Endothelial cell of umbilical vein (primary cell): ENCODE measurements around the gene MICAL3. TPM values are rescaled to one million over a fixed set of nuclear protein-coding genes. Genes with fewer than 3 reads are reported as not detected.

Experiments
- BruUV-seq: library from RNA; stranded (reverse); fragments of 400-500 nt; replicated peaks from 2 replicates; lab custom pipeline; 2021; lab: Mats Ljungman, UMichigan
- CTCF ChIA-PET: fragments of 300-600, 350-600 bp; sonication (Branson Sonifier 250); formaldehyde crosslinking; loops from one replicate; lab custom pipeline; 2021; ENCODE audit warnings: antibody characterized with exemption, inconsistent platforms; lab: Charles Lee
- POLR2A ChIA-PET: fragments of 300-600, 350-600 bp; sonication (Branson Sonifier 250); formaldehyde crosslinking; loops from one replicate; lab custom pipeline; 2021; ENCODE audit warnings: antibody characterized with exemption, inconsistent platforms; lab: Charles Lee
- DNase-seq: peaks from one replicate; pipeline ENCODE4 v3.0.0-alpha.2; 2011; ENCODE audit warnings: low read depth, low spot score
- FAIRE-seq: peaks from 2 replicates; lab custom pipeline; 2011; peaks lifted over from hg19 to GRCh38; lab: Jason Lieb, UNC
- H2AFZ ChIP-seq: 2 replicates; pipeline ENCODE4 v1.6.0; 2012; ENCODE audit warnings: low read depth, low read length, control low read depth, inconsistent platforms
- H3K27ac ChIP-seq: 2 replicates; pipeline ENCODE4 v1.5.1; 2011; ENCODE audit warnings: low read depth, mild to moderate bottlenecking, control low read depth, low read length, moderate library complexity; ENCODE audit not compliant: insufficient read depth
- H3K27me3 ChIP-seq, 2 experiments: 2 replicates each; pipeline versions ENCODE4 v1.6.0 to v1.6.1; 2011; ENCODE audit warnings: low read length in 2 of 2, mixed read lengths in 1 of 2; ENCODE audit not compliant: control insufficient read depth in 2 of 2, insufficient read depth in 2 of 2
- H3K36me3 ChIP-seq, 2 experiments: 2 replicates in 1 of 2; 3 replicates in 1 of 2; pipeline ENCODE4 v1.5.1; 2011; ENCODE audit warnings: low read length in 2 of 2, mild to moderate bottlenecking in 1 of 2, moderate library complexity in 1 of 2; ENCODE audit not compliant: control insufficient read depth in 2 of 2, insufficient read depth in 2 of 2; ENCODE audit errors: extremely low read depth in 1 of 2
- H3K4me1 ChIP-seq: 3 replicates; pipeline ENCODE4 v1.5.1; 2011; ENCODE audit warnings: mild to moderate bottlenecking, low read length; ENCODE audit not compliant: control insufficient read depth, insufficient read depth; ENCODE audit errors: extremely low read depth
- H3K4me2 ChIP-seq: 2 replicates; pipeline ENCODE4 v1.6.1; 2011; ENCODE audit warnings: low read length, control low read depth, mixed read lengths; ENCODE audit not compliant: insufficient read depth
- H3K4me3 ChIP-seq, 3 experiments: fragments of 200-600 bp in 1 of 3; sonication (generic), shearing (Covaris generic) in 1 of 3; replicated peaks in 1 of 3; 2 replicates each; pipeline ENCODE4 v1.5.1; 2011 to 2016; ENCODE audit warnings: control low read depth in 3 of 3, low read length in 3 of 3, mild to moderate bottlenecking in 2 of 3, inconsistent platforms in 1 of 3, low read depth in 1 of 3, moderate library complexity in 1 of 3; ENCODE audit not compliant: insufficient read depth in 1 of 3
- H3K79me2 ChIP-seq: 2 replicates; pipeline ENCODE4 v1.6.0; 2012; ENCODE audit warnings: low read length, inconsistent platforms; ENCODE audit not compliant: control insufficient read depth, insufficient read depth
- H3K9ac ChIP-seq: replicated peaks from 2 replicates; pipeline ENCODE3; 2011; ENCODE audit warnings: low read length, control low read depth; ENCODE audit not compliant: insufficient read depth; ENCODE audit errors: extremely low read depth
- H3K9me1 ChIP-seq: replicated peaks from 3 replicates; pipeline ENCODE4 v1.6.0; 2011; ENCODE audit warnings: mild to moderate bottlenecking, low read length; ENCODE audit not compliant: control insufficient read depth, insufficient read depth; ENCODE audit errors: extremely low read depth
- H3K9me3 ChIP-seq: replicated peaks from 2 replicates; pipeline ENCODE4 v1.5.1; 2012; ENCODE audit warnings: low read length, inconsistent platforms; ENCODE audit not compliant: control insufficient read depth, insufficient read depth
- H4K20me1 ChIP-seq: replicated peaks from 2 replicates; pipeline ENCODE3; 2011; ENCODE audit warnings: mild to moderate bottlenecking, low read length; ENCODE audit not compliant: control insufficient read depth, insufficient read depth; ENCODE audit errors: extremely low read depth
- CTCF ChIP-seq, 2 donors: IDR thresholded peaks; 1 replicate in 1 of 2; 2 replicates in 1 of 2; pipeline ENCODE4 v1.5.1; 2011; ENCODE audit warnings: low read length in 2 of 2, mild to moderate bottlenecking in 2 of 2, moderate library complexity in 2 of 2, control low read depth in 1 of 2, inconsistent platforms in 1 of 2, low read depth in 1 of 2; ENCODE audit not compliant: insufficient read depth in 1 of 2; ENCODE audit errors: extremely low read depth in 1 of 2
- EZH2 ChIP-seq: IDR thresholded peaks from 2 replicates; pipeline ENCODE4 v1.6.1; 2012; ENCODE audit warnings: borderline replicate concordance, low read depth, mild to moderate bottlenecking, moderate library complexity, low read length, inconsistent platforms; ENCODE audit not compliant: severe bottlenecking
- FOS ChIP-seq: IDR thresholded peaks from 2 replicates; pipeline ENCODE4 v1.6.1; 2011; ENCODE audit warnings: mild to moderate bottlenecking, low read length, moderate library complexity, borderline replicate concordance; ENCODE audit not compliant: insufficient read depth
- GATA2 ChIP-seq: IDR thresholded peaks from 2 replicates; pipeline ENCODE4 v1.7.0; 2011; ENCODE audit warnings: low read depth, mild to moderate bottlenecking, moderate library complexity, mixed read lengths, low read length; ENCODE audit not compliant: insufficient read length, insufficient read depth
- JUN ChIP-seq: IDR thresholded peaks from 2 replicates; pipeline ENCODE4 v1.6.1; 2011; ENCODE audit warnings: borderline replicate concordance, low read depth; ENCODE audit not compliant: insufficient read length, insufficient read depth
- MAX ChIP-seq: IDR thresholded peaks from 2 replicates; pipeline ENCODE4 v1.6.1; 2011; ENCODE audit not compliant: insufficient read depth, insufficient read length
- MYC ChIP-seq: IDR thresholded peaks from one replicate; pipeline ENCODE4 v1.6.1; 2011; ENCODE audit warnings: mild to moderate bottlenecking, low read depth, low read length
- POLR2A ChIP-seq: IDR thresholded peaks from 2 replicates; pipeline ENCODE4 v1.6.1; 2012; ENCODE audit warnings: low read depth, mild to moderate bottlenecking, control low read depth, low read length
- POLR2AphosphoS5 ChIP-seq: IDR thresholded peaks from 2 replicates; pipeline ENCODE4 v1.6.1; 2012; ENCODE audit warnings: low read depth, mild to moderate bottlenecking, control low read depth, low read length, moderate library complexity; ENCODE audit not compliant: insufficient read depth
- dilution Hi-C: fragments of 300-500 bp; cut with MboI; formaldehyde crosslinking; loops from one replicate; pipeline ENCODE4 v1.15.0; 2019; ENCODE audit warnings: low sequenced_read_pairs; ENCODE audit not compliant: extremely low pct_ligation_motif_present
- intact Hi-C: fragments of 100-400 bp; cut with micrococcal nuclease; formaldehyde crosslinking; loops from one replicate; pipeline ENCODE4 v1.10.0; 2022
- polyA plus RNA-seq, 4 experiments: library from polyadenylated mRNA; depleted of rRNA in 3 of 4; stranded (reverse) in 3 of 4; unstranded in 1 of 4; fragments of >200 nt; gene quantifications; 2 replicates each; pipeline versions ENCODE4 v1.2.1 to v1.2.3, GENCODE V29; 2011 to 2012; ENCODE audit warnings: missing spikeins in 1 of 4
- total RNA-seq: library from RNA; stranded (reverse); gene quantifications from 2 replicates; pipeline ENCODE4 v1.2.3, GENCODE V29; 2021

MICAL3 gene
- total and polyA plus RNA-seq, 2 donors (not counting 3 experiments of a cell fraction or from before 2014, with no cell fraction given) = 14.5 to 63.7 TPM

- Histone ChIP-seq H3K4me3 (no peak overlapping the region), H3K79me2 (no peaks in the 10 kb centered on the region), H3K27ac (no peak overlapping the region), H3K9ac (no peak overlapping the region), H4K20me1 (no peaks in the 10 kb centered on the region), H3K36me3 (peaks cover 2 to 18% of the 10 kb centered on the region in 2 experiments), H3K27me3 (no peaks in the 10 kb centered on the region), H3K4me1 (no peaks in the 10 kb centered on the region), H3K9me1 (no peaks in the 10 kb centered on the region), H2AFZ (no peak overlapping the region), H3K9me3 (no peaks in the 10 kb centered on the region), H3K4me2 (no peak overlapping the region)
- CTCF ChIA-PET = interaction anchor here (1.4 to 2.4 kb wide), 2 partner anchors 11 to 14 kb away, joined by 3 to 7 read pairs; no protein-coding TSS in a partner anchor
- dilution Hi-C loops (no loop called here), intact Hi-C loops (no loop called here)
- no peak for FAIRE-seq
- no peak for TF ChIP-seq GATA2
- TF ChIP-seq FOS = no peak
- no peak for TF ChIP-seq JUN
- no peak for TF ChIP-seq EZH2
- no peak for TF ChIP-seq MAX
- TF ChIP-seq MYC = no peak
- TF ChIP-seq POLR2AphosphoS5 = no peak
- no peak for TF ChIP-seq CTCF (IDR thresholded peaks at IDR 0.05; ENCODE audit: extremely low read depth in 1 of 2, insufficient read depth in 1 of 2, low read depth in 1 of 2, low read length in 2 of 2)
- no peak for TF ChIP-seq POLR2A
- no TSS peak for BruUV-seq
- POLR2A ChIA-PET = no interaction called here
- no peak for DNase-seq
These were observed 207.7 kb downstream of the MICAL3 start for GRCh38 chr22:17816649-17817048.
